NCI-H1694 (cell line): ENCODE results near the gene SCUBE3.

Experiments used
- DNase-seq: peaks from one replicate; lab custom pipeline; 2025; lab: John Stamatoyannopoulos, UW

Gene SCUBE3

GRCh38 chr6:35240838-35241801 is 27.4 kb downstream of the SCUBE3 start:
- peak; percentile 31 for DNase-seq

DNA sequence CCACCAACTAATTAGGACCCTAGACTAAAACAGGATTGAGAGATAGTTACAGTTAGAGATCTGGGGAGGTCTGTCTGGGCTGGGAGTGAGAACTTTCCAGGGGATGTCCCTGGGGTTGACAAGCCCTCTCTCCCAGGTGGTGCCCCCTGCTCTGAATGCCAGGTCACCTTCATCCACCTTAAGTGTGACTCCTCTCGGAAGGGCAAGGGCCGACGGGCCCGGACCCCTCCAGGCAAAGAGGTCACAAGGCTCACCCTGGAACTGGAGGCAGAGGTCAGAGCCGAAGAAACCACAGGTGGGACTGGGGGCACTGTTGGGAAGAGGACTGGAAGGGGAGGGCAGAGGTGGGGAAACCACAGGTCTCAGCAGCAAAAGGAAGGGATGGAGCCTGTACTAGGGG is 28.7 kb downstream of the SCUBE3 start:
- no peak for DNase-seq

DNA sequence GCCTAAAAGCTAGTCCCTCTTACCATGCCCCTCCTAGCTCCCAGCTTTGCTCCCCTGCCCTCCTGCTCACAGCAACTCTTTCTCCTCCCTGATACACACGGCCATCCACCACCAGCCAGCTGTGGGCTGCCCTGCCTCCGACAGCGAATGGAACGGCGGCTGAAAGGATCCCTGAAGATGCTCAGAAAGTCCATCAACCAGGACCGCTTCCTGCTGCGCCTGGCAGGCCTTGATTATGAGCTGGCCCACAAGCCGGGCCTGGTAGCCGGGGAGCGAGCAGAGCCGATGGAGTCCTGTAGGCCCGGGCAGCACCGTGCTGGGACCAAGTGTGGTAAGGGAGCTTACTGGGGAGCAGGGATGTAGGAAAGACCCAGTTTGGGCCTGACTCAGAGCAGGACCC is 29.1 kb downstream of the SCUBE3 start:
- DNase-seq = no peak

GRCh38 chr6:35243386-35243958 is 29.7 kb downstream of the SCUBE3 start:
- DNase-seq = no peak

GRCh38 chr6:35244551-35244950 is 30.8 kb downstream of the SCUBE3 start:
- DNase-seq = no peak

- DNase-seq = no peak
These were observed 34.0 kb downstream of the SCUBE3 start for GRCh38 chr6:35247642-35248231.

DNA sequence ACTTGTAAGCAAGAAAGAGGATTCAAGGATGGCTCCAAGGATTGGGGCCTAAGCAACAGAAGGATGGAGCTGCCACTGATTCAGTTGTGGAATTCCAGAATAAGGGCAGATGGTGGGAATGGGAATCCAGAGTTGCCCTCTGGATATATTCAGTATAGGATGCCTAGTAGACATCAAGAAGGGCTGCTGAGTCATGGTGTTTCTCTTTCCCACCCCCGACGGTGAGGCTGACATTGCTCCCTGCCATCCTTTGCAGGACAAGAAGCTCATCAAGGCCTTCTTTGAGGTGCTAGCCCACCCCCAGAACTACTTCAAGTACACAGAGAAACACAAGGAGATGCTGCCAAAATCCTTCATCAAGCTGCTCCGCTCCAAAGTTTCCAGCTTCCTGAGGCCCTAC is 34.5 kb downstream of the SCUBE3 start:
- DNase-seq = no peak

DNA sequence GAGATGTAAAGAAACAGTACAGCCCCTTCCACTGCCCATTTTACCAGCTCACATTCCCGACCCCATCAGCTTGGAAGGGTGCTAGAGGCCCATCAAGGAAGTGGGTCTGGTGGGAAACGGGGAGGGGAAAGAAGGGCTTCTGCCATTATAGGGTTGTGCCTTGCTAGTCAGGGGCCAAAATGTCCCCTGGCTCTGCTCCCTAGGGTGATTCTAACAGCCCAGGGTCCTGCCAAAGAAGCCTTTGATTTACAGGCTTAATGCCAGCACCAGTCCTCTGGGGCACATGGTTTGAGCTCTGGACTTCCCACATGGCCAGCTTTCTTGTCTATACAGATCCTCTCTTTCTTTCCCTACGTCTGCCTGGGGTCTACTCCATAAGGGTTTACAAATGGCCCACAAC is 35.2 kb downstream of the SCUBE3 start:
- DNase-seq = no peak

DNA sequence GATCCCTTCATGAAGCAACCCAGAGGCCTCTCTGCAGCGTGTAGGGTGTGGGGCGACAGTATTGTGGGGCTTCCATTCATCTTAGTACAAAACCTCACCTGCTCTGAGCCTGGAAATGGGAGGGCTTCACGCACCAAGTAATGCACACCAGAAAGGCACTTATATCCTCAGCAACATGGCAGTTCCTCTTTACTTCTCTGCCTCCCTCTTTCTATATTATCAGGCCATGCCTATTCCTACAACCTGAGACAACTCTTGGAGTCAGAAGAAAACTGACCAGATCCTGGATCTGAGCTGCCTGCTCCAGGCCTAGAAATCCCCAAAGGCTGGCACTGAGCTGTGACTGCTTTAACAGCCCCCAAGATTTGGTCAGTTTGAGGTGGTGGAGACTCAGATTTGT is 38.2 kb downstream of the SCUBE3 start:
- no peak for DNase-seq

DNA sequence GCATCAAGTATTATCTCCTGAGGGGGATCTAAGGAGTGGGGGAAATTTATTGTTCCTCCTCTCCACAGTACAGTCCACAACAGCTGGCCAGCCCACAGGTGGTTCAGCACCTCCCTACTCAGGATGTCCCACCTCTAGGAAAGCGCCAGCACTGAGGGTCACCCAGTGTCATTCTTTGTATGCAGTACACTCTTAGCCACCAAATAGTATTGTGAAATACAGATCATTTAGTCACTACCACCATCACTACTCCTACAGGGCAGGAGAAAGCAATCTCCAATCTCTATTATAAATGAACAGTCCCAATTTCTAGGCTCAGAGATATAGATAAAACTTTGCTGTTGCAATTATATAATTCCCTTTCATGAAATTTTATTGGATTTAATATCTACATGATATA is 39.5 kb downstream of the SCUBE3 start:
- no peak for DNase-seq

GRCh38 chr6:35258336-35258735 is 44.6 kb downstream of the SCUBE3 start:
- DNase-seq = no peak

DNA sequence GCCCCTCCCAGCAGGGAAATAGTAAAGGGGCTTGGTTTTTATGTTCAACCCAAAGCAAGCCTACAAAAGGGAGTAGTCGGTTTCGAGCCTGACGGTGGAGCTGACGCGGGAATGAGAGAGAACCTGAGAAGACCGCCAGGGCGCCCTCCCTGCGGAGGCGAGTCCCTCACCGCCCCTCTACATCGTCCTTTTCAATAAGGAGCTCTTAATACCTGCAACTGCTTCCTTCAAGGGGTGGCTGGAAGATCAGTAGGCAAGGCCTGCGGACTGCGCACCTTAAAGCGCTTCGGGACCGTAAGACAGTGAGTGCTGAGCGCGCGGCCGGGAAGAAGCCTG is 45.1 kb downstream of the SCUBE3 start:
- peak; percentile 31 for DNase-seq

- peak; percentile 86 for DNase-seq
These were observed 45.6 kb downstream of the SCUBE3 start, which contains the start of gene ZNF76 for GRCh38 chr6:35259194-35259947. Gene ZNF76, plus strand, starts transcription at chr6:35259735. Its CDS starts 21,417 bp downstream, at chr6:35281152.

- peak; percentile 27 for DNase-seq
These were observed 46.3 kb downstream of the SCUBE3 start for GRCh38 chr6:35259948-35260590.

DNA sequence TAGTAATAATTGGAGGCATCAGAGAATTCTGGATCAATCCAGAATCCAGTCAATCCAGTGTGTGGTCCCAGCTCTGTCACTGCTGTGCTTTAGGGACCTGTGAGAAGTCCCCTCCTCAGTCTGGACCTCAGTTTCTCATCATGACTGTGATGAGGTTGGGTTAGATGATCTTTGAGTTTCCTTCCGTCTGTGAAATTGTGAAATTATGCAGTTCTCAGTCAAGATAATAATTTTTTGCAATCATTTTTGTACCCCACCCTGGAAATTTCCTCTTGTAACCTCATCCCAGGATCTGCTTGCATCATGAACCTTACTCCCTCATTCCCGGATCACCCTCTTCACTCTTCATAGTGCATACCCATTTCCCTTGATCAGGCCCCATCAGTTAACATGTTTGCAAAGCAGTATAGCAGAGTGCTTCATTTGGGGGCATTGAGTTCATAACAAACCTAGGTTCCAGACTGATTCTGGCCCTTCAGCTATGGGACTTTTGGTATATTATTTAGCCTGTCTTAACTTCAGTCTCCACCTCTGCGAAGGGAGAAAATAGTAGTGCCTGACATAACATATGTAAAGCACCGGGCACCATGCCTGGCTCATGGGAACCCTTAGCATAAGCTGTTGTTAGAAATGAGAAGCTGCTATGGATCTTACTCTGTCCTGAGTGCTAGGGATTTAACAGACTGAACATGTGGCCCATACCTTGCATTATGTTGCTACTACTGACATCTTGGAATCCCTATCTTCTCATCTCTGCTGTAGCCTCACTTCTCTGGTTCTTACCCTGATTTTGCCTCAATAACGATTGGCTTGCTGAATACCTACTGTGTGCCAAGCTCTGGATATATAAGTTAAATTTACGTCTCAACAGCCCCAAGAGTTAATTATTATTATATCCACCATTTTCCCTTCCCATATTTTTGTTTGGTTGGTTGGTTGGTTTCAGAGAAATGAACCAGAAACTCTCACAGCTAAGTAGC is 47.1 kb downstream of the SCUBE3 start:
- no peak for DNase-seq

DNA sequence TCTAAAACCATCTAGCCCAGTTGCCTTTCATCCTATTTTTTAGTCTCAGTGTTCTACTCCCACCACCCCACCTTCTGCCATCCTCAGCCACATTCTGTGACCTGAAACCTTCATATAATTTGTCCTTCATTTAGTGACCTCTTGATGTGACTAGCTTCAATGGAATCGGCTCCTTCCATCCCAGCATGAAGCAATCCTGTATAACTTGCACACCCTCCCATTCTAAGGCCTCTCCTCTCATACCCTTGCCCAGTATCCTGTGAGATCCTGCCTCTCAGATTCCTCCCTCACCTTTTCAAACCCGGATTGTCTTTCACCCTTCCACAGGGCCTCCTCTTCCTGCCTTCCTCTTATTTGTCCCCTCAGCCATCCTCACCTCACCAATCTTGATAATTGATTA is 48.8 kb downstream of the SCUBE3 start:
- no peak for DNase-seq

DNA sequence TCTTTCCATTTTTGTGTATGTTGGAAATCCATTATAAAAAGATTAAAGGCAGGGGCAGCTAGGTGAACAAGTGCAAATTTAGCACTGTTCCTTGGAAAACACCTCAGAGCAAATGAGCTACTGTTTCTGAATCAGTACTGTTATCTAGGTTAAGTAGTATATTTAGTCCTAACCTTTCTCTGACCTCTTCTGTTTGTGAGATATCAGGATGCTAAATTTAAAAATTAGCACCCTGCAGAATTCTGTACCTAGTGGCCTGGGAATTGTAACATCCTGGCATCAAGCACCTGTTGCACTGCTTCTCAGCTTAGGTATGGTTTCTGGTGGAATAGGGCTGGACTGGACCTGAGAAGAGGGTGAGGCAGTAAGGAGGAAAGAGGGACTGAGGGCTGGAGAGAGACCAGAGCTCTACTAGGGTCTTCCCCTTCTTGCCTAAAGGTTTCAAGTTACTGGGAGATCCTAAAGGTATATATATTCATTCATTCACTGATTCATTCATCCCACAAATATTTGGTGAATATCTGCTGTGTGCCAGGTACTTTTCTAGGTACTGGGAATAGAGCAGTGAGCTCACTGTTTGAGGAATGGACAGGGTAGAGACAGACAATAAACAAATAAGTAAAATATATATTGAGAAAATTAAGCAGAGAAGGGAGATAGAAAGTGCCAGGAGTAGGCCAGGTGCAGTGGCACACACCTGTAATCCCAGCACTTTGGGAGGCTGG is 51.0 kb downstream of the SCUBE3 start:
- no peak for DNase-seq

DNA sequence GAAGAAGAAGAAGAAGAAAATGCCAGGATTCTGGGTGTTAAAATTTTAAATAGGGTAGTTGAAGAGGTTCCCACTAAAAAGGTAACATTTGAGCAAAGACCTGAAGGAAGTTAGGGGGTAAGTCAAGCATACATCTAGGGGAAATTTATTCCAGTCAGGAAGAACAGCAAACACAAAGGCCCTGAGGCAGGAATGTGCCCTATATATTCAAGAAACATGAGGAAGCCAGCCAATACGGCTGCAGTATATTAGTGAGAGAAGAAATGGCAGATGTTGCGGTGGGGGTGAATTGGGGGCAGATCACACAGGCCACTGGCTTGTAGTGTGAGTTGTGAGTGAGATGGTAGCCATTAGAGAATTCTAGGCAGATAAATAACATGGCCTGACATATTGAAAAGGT is 51.8 kb downstream of the SCUBE3 start:
- DNase-seq = no peak

DNA sequence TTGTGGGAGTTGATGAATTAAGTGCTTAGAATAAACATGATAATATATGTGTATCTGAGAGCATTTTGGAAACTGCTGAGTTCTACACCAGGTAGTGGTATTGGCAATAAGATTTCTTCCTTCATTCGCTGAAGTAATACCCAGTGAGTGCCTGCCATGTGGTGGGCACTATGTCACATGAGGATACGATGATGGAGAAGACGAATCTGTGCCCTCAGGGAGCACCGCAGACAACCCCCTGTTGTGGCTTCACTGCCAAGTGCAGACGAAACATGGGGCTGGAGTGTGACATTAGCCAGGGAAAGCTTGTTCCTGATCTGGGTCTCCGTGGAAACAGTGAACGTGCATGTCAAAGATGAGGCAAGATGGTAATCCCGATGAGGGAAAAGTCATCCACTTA is 53.7 kb downstream of the SCUBE3 start:
- DNase-seq = no peak

DNA sequence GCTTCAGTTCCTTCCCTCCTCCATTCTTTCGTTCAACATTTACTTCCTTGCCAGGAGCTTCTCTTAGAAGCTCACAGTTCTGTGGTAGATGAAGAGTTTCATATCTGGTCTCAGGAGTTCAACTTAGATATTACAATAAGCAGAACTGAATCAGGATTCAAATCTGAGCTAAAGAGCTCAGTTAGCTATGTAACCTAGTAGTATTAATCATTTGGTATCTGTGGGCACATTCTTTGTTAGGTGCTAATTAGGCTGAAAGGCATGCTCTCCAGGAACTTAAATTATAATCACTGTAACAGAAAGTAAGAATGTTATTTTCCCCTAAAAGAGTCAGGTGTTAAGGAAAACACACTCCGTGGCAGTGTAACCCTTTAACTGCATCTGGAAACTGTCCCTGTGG is 54.1 kb downstream of the SCUBE3 start:
- no peak for DNase-seq
